ENCODE data around the gene WWC1. TPM values are rescaled to one million over a fixed set of nuclear protein-coding genes. Genes with fewer than 3 reads are reported as not detected.

The WWC1 gene
- total and polyA plus RNA-seq, 12 donors: 0.79 to 7.8 (median 1.2) TPM

GRCh38 chr5:168299372-168299771 is 7.9 kb downstream of the WWC1 start:
- 78 to 80% methylated on average over 7 of the region's 7 CpGs for WGBS, 2 donors
- Histone ChIP-seq H3K27ac (no peak overlapping the region), H3K9me3 (no peaks in the 10 kb centered on the region), H3K36me3 (no peaks in the 10 kb centered on the region), H3K4me1 (no peaks in the 10 kb centered on the region), H3K4me3 (no peak overlapping the region), H3K27me3 (peaks cover 0 to 33% (median 4%) of the 10 kb centered on the region in 7 donors)
- ATAC-seq (no peak), DNase-seq (no peak)
- no peak for TF ChIP-seq CTCF (IDR thresholded peaks at IDR 0.05)
- intact Hi-C loops (cut with DNase I): no loop called here

- no peaks in the 10 kb centered on the region for H3K36me3 ChIP-seq
- DNase-seq (no peak), ATAC-seq (no peak)
- 68 to 72% methylated on average over 11 of the region's 11 CpGs for WGBS, 2 donors
- H3K27me3 ChIP-seq: peaks cover 0 to 33% (median 0%) of the 10 kb centered on the region in 7 donors
- intact Hi-C loops (cut with DNase I): no loop called here
- no peak overlapping the region for H3K4me3 ChIP-seq
- no peak overlapping the region for H3K27ac ChIP-seq
- no peak for TF ChIP-seq CTCF (IDR thresholded peaks at IDR 0.05)
- H3K9me3 ChIP-seq: no peaks in the 10 kb centered on the region
- H3K4me1 ChIP-seq: no peaks in the 10 kb centered on the region
These were observed 9.1 kb downstream of the WWC1 start for GRCh38 chr5:168300326-168301182.

GRCh38 chr5:168301593-168302390 is 10.3 kb downstream of the WWC1 start:
- DNase-seq (no peak), ATAC-seq (peak in 1 of 8 donors; percentile 44)
- no peak for TF ChIP-seq CTCF (IDR thresholded peaks at IDR 0.05)
- Histone ChIP-seq H3K36me3 (no peaks in the 10 kb centered on the region), H3K9me3 (no peaks in the 10 kb centered on the region), H3K27ac (no peak overlapping the region), H3K4me3 (no peak overlapping the region), H3K4me1 (no peaks in the 10 kb centered on the region), H3K27me3 (peaks cover 0 to 31% (median 0%) of the 10 kb centered on the region in 7 donors)
- 58 to 72% methylated on average over 10 to 11 of the region's 11 CpGs for WGBS, 2 donors
- intact Hi-C loops (cut with DNase I): no loop called here

- no peaks in the 10 kb centered on the region for H3K36me3 ChIP-seq
- ATAC-seq (no peak), DNase-seq (no peak)
- no peak overlapping the region for H3K27ac ChIP-seq
- no peak overlapping the region for H3K4me3 ChIP-seq
- intact Hi-C loops (cut with DNase I): no loop called here
- TF ChIP-seq CTCF (IDR thresholded peaks at IDR 0.05): no peak
- 83 to 85% methylated on average over 3 of the region's 3 CpGs for WGBS, 2 donors
- H3K9me3 ChIP-seq: no peaks in the 10 kb centered on the region
- H3K4me1 ChIP-seq: no peaks in the 10 kb centered on the region
- H3K27me3 ChIP-seq: peaks cover 0 to 24% (median 0%) of the 10 kb centered on the region in 7 donors
These were observed 11.3 kb downstream of the WWC1 start for GRCh38 chr5:168302785-168303184.

Measured in heart right ventricle (tissue), 16 donors.